RWPE1 (cell line): Measurements from ENCODE around the gene CDH11.

Experiments
- CTCF ChIA-PET: fragments of 350-600 bp; sonication (Branson Sonifier 250); formaldehyde crosslinking; extraction: SDS; loops from one replicate; lab custom pipeline; 2021; lab: Yijun Ruan, JAX
- POLR2A ChIA-PET: fragments of 400-600 bp; formaldehyde crosslinking; extraction: SDS; loops from one replicate; lab custom pipeline; 2020; ENCODE audit warnings: antibody characterized with exemption; ENCODE audit not compliant: low non-redundant PET; lab: Yijun Ruan, JAX
- DNase-seq: peaks from one replicate; pipeline ENCODE4 v3.0.0; 2012; ENCODE audit warnings: low spot score
- H3K27ac ChIP-seq: fragments of 450-650 bp; 2 replicates; pipeline ENCODE4 v1.5.1; 2017
- TF ChIP-seq, protein P1 (sequence below): fragments of 450-650 bp; conservative IDR thresholded peaks from 2 replicates; pipeline ENCODE4 v1.5.1; 2017; ENCODE audit warnings: low read depth, mild to moderate bottlenecking

The CDH11 gene

DNA sequence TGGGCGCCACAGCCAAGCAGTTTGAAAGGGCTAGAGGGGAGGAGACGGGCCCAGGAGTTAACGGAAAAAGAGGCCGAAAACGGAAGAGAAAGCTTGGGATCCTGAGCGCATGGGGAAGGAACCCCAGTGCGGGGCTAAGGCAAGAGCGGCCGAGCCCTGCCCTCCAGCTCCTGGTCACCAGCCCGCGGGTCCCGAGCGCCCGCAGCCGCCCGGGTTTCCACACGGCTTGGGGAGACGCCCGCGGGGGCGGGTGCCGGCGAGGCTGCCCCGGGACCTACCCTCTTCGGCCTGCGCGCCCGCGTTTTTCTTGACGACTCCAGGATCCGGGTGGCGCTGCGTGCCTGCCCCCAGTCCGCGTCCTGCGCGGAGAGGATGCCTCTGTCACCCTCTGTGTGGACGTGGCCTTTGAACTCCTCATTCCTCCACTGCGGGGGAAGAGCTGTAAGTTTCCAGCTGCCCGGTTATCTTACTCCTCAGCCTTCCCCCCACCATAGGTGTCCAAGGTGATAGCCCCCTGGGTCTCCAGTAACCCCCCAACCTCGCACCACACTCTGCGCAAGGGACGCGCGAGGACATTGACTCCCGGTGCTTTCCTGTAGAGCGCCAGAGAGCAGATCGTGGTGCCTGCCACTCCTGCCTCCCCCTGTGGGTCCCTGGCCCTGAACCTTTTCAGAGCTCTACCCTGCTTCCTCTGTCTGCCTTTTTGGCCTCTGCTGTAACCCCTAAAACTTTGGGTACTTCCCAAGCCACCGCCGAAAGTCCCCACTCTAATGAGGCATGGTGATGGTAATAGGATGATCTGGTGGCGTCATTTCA, 1.7 kb upstream of the CDH11 start:
- CTCF ChIA-PET: interaction anchor here (0.6 kb wide), 1 partner anchor 1126 kb away, joined by 4 read pairs; no protein-coding TSS in a partner anchor
- DNase-seq: no peak
- H3K27ac ChIP-seq: peak overlapping the region; percentile 93
- TF ChIP-seq, protein P1, sequence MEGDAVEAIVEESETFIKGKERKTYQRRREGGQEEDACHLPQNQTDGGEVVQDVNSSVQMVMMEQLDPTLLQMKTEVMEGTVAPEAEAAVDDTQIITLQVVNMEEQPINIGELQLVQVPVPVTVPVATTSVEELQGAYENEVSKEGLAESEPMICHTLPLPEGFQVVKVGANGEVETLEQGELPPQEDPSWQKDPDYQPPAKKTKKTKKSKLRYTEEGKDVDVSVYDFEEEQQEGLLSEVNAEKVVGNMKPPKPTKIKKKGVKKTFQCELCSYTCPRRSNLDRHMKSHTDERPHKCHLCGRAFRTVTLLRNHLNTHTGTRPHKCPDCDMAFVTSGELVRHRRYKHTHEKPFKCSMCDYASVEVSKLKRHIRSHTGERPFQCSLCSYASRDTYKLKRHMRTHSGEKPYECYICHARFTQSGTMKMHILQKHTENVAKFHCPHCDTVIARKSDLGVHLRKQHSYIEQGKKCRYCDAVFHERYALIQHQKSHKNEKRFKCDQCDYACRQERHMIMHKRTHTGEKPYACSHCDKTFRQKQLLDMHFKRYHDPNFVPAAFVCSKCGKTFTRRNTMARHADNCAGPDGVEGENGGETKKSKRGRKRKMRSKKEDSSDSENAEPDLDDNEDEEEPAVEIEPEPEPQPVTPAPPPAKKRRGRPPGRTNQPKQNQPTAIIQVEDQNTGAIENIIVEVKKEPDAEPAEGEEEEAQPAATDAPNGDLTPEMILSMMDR: no peak
- POLR2A ChIA-PET: no interaction called here

DNA sequence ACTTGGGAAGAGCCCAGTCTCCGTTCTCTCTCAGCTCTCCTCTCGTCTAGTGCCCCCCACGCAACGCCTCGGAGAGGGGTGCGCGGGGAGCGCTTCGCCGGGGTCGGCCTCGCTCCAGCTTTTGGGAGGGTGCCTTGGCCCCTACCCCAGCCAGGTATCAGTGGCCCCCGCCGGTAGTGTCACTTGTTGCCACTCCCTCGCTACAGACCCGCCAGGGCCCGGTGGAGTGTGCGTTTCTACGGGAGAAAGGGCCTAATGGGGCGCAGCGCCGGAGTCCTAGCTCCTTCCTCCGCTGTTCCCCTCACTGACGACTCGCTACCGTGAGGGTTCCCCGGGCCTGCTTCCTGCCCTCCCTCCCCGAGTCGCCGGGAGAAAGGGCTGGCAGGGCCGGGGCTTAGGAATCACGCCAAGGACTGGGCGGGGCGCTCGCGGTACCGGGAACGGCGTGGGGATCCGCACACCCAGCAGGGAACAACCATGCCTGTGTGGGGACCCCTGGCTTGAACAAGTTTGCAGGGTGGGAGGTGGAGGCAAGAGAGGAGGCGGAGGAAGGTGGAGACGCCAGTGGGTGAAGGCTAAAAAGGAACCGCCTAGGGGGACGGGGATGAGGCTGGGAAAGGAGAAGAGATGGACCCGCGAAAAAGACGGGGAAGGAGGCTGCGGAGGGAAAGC, 997 bp upstream of the CDH11 start:
- DNase-seq: peak; percentile 16
- ChIA-PET POLR2A (no interaction called here), CTCF (interaction anchor here (0.6 to 0.7 kb wide), 3 partner anchors 9 to 1127 kb away, joined by 3 to 4 read pairs (median 3); no protein-coding TSS in a partner anchor)
- TF ChIP-seq, protein P1: no peak
- peak overlapping the region; percentile 93 for H3K27ac ChIP-seq

DNA sequence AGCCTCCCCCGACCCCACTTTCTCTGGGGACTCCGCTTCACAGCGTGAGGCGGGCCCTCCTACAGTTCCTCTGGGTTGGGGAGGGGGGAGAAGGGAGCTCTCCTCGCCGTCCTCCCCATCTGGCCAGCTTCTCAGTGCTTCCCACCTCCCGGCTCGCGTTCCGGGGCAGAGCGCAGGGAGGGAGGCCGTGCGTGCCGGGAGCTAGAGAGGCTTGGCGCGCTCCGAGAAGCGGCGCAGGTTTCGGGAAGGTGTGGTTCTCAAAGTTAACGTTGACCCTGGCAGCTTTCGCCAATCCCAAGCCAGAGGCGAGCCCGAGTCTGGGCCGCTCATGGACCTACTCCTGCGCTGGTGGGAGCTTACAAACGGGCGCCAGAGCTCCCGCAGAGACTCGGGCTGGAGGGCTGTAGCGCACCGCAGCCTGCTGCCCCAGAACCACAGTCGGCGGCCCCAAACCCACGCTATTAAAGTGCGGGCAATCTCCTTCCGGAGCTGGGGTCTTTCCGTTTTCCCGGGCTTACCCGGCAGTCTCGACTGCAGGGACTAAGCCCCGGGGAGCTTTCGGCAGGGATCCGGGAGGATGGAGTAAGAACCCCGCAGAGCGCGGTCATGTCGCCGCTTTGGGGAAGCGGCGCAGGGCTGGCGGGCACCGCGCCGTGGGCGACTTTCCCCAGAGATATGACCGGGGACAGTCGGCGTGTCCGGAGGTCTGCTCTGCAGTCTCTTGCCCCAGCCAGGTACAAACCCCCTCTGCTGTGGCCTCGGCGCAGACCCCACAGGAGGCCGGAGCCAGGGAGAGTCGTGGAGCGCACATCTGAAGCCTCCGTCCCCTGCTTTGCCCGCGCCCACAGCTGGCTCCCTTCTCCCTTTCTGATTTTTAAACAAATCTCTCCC, 787 bp downstream of the CDH11 start:
- DNase-seq: no peak
- TF ChIP-seq, protein P1: no peak
- ChIA-PET POLR2A (no interaction called here), CTCF (interaction anchor here (0.6 kb wide), 1 partner anchor 761 kb away, joined by 3 read pairs; no protein-coding TSS in a partner anchor)
- H3K27ac ChIP-seq: peak overlapping the region; percentile 93

DNA sequence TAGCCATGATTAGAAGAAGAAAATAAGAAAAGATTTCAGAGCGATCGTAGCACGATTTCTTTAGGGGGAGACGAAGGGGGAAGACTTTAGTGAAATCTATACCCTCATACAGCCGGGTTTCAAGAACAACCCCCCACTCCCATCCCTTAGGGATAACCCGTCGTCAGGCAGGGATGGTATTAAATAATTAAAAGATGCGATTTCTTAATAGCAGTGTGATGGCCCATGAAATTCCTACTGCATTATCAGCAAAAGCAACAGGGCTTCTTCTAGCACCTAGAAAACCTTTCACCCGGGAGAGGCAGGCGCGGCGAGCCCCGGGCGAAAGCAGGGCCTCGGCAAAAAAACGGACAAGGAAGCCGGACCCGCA, 1.4 kb downstream of the CDH11 start:
- CTCF ChIA-PET: interaction anchor here (0.6 kb wide), 1 partner anchor 760 kb away, joined by 3 read pairs; no protein-coding TSS in a partner anchor

DNA sequence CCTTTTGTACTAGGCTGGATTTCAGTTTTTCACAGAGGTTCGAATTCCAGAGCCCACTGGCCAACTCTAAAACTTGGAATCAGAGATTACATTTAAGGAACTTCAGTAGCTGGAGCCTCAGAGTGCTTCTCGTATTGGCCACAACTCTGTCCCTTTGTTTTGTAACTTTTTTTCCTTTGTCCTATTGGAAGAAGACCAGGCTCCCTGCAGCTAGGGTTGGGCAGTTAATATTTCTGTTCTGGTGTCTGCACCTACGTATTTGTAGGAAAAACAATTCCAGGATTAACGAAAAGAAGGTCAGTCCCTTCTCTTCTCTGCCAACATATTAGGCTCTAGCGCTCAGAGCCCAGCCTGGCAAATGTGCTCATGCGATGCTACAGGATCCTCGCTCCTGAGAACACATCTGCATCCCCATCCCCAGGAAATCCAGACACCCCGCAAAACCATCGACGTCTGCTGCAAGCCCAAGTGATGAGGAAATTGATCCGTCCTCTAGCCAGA, 1.9 kb downstream of the CDH11 start:
- ChIA-PET POLR2A (no interaction called here), CTCF (no interaction called here)
- H3K27ac ChIP-seq: peak overlapping the region; percentile 93
- no peak for DNase-seq
- TF ChIP-seq, protein P1: no peak

More for the DNA sequence above, 1.4 kb downstream of the CDH11 start:
- H3K27ac ChIP-seq: peak overlapping the region; percentile 93
- no peak for DNase-seq
- TF ChIP-seq, protein P1: no peak
- POLR2A ChIA-PET: no interaction called here
